SK-N-DZ (cell line): ENCODE data around the gene FFAR3.

Experiments used
- DNase-seq: peaks from one replicate; pipeline ENCODE4 v3.0.0-alpha.2; 2015; ENCODE audit warnings: low spot score

The FFAR3 gene

DNA sequence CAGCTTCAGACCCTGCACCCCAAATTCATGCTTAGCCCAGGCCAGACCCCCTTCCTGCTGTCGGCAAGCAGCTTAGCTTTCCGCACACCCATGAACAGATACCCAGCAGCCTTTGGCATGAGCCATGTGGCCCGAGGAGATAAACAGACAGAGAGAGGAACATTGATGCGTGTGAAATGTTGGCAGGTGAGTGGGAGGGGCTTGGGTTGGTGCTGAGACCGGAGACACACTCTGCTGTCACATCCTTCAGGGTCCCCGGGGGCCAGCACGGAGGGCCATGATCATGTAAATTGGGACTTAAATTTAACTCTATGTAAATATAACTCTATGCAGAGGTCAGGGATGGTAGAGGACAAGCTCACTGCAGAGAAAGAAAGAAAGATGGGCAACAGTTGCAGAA, 27.8 kb upstream of the FFAR3 start:
- DNase-seq: no peak

DNA sequence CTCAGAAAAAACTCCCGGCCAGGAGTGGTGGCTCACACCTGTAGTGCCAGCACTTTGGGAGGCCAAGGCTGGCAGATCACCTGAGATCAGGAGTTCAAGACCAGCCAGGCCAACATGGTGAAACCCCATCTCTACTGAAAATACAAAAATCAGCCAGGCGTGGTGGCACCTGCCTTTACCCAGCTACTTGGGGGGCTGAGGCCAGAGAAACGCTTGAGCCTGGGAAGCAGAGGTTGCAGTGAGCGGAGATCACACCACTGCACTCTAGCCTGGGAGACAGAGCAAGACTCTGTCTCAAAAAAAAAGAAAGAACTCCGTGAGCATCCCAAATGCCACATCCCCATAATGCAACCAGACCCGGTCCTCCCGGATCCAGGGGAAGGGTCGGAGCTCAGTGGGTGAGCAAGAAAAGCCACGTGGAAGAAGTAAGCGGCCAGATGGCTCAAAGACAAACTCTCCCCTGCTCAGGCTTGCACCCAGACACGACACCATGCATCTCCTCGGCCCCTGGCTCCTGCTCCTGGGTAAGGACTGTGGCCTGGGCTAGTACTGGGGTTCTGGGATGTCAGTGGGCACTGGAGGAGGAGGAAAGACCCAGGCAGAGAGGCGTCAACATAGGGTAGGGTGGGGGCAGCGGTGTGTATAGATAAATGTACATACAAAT, 26.6 kb upstream of the FFAR3 start:
- DNase-seq: no peak

DNA sequence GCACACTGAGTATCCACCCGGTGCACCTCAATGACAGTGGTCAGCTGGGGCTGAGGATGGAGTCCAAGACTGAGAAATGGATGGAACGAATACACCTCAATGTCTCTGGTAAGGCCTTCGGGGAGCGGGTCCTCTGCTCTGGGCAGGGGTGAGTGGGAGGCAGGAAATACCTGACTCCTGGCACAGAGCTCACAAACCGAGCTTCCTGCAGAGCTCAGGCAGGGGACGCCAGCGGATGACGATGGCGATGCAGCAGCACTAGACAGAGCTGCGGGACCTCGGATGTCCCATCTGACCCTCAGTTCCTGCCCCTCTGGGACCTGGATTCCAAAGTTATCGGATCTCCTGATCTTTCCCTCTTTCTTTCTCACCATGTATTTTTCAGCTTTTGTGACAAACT, 25.4 kb upstream of the FFAR3 start:
- no peak for DNase-seq

DNA sequence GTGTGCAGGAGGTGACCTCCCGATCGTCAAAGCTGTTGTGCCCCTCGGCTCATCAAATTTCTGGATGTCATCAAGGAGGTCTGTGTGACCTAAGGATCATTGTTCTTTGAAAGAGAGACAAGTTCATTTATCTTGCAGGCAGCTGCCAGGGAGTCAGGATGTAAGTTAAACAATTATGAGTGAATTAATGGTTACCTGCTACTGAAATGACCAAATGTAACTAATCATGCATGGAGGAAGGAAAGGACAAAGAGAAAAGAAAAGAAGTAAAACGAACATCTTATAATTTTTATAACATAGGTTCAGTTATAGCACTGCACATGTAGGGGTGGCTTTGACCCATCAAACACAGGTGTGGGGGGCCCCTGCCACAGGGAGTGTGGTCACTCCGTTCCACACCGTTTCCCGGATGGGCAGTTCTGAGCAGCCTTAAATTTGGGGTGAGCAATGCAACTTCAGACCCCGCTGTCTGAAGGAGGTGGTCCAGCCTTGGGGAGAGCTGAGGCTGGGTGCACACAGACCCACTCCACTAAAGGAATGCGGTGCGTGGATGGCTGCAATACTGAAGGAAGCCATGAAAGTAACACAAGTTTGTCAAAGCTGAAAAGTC, 24.0 kb upstream of the FFAR3 start:
- DNase-seq: no peak

DNA sequence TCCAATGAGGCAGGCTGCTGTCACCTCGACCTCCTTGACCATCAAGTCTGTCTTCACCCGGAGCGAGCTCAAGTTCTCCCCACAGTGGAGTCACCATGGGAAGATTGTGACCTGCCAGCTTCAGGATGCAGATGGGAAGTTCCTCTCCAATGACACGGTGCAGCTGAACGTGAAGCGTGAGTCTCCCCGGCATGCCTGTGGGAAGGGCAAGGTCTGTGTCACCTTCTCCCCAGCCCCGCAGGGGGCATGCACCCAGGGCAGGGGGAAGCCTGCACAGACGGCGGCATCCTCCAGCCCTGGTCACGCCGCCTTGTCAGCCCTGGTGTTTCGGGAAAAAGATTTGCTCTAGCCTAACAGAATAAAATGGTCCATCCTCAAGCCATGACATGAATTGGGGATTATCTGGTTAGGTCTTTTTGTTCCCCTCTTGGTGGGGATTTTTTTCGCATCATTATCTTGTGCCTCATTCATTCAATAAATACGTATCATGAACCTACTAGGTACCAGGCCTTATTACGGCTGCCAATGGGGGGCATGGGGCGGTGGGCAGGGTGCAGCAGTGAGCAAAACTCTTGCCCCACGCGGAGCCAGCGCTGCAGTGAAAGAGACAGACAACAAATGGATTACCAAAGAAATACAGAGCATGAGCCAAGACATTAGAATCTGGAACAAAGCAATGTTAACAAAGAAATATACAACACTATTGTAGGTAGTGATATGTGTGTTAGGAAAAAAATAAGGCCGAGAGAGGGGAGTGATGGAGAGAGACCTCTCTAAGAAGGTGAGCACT, 21.9 kb upstream of the FFAR3 start:
- no peak for DNase-seq

DNA sequence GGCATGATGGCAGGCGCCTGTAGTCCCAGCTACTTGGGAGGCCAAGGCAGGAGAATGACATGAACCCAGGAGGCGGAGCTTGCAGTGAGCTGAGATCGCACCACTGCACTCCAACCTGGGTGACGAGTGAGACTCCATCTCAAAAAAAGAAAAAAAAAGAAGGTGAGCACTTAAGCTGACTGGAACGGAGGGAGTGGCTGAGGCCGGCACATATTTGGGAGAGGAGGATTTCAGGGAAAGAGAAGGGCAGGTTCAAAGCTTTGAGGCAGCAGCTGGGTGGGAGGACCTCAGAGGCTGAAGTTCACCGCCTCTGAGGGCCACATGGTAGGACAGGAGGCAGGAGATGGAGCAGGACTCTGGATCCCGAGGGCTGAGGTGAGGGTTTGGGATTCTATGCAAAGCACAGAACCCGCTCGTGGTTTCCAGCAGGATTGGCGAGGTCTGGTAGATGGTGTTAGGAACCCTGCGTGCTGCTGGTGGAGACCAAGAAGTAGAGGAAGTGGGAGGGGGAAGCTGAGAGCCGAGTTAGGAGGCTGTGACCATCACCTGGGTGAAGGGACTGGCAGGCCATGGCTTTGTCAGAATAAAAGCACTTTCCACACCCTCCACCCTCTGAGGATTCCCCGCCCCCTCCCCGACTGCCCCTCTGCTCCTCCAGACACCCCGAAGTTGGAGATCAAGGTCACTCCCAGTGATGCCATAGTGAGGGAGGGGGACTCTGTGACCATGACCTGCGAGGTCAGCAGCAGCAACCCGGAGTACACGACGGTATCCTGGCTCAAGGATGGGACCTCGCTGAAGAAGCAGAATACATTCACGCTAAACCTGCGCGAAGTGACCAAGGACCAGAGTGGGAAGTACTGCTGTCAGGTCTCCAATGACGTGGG, 20.9 kb upstream of the FFAR3 start:
- DNase-seq: no peak

DNA sequence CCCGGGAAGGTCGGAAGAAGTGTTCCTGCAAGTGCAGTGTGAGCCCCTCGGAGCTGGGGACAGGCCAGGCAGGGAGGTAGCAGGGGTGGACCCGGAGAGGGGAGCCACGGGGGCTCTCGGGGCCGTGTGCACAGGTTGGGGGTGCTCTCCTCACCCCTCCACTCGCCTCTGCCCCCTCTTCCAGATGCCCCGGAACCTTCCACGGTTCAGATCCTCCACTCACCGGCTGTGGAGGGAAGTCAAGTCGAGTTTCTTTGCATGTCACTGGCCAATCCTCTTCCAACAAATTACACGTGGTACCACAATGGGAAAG, 20.3 kb upstream of the FFAR3 start:
- no peak for DNase-seq

DNA sequence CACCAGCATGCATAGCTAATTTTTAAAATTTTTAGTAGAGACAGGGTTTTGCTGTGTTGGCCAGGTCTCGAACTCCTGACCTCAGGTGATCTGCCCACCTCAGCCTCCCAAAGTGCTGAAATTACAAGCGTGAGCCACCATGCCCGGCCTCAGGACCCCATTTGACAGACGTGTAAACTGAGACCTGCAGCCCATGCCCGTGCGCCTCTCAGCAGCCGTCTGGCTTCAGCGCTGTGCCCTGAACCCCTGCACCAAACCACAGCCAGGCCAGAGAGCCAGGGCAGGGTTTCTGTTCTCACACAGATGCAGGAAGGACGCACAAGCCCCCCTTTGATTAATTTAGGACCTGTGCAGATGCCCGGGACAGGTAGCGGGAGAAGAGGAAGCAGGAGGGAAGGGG, 17.8 kb upstream of the FFAR3 start:
- DNase-seq: no peak

DNA sequence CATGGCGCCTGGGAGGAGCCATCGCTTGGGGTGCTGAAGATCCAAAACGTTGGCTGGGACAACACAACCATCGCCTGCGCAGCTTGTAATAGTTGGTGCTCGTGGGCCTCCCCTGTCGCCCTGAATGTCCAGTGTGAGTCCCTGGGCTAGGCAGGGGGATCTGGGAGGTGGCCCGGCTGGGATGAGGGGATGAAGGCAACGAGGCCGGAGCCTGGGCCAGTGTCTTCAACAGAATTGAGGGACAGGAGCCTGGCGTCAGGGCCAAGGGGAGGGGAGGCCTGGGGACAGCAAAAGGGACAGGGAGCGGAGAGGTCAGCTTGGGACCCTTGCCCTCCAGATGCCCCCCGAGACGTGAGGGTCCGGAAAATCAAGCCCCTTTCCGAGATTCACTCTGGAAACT, 17.3 kb upstream of the FFAR3 start:
- DNase-seq: no peak

DNA sequence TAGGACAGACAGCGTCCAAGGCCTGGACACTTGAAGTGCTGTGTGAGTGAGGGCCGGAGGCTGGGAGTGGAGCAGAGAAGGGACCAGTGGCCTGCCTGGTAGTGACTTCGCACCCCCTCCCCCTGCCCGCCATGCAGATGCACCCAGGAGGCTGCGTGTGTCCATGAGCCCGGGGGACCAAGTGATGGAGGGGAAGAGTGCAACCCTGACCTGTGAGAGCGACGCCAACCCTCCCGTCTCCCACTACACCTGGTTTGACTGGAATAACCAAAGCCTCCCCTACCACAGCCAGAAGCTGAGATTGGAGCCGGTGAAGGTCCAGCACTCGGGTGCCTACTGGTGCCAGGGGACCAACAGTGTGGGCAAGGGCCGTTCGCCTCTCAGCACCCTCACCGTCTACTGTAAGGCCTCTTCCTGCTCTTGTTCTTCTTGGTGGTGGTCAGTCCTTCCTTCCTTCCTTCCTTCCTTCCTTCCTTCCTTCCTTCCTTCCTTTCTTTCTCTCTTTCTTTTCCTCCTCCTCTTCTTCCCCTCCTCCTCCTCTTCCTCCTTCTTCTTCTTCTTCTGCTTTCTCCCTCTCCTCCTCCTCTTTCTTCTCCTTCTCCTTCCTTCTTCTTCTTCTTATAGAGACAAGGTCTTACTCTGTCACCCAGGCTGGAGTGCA, 16.6 kb upstream of the FFAR3 start:
- DNase-seq: no peak

DNA sequence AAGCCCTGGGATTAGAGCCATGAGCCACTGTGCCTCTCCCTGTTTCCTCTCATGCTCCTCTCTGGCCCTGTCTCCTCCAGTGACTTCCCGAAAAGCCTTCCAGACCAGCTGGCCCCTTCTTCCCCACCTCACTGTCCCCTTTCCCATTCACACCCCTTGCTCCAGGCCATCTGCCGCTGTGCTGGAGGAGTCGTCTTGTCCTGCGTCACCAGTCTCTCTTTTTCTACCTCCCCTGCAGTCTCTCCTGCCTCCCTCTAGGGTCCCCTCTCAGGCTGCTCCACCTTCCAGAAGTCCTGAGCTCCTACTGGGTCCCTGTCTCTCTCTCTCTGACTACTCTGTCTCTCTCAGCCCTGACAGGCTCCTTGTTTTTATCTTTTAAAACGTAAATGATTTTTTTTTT, 15.8 kb upstream of the FFAR3 start:
- peak; percentile 12 for DNase-seq

DNA sequence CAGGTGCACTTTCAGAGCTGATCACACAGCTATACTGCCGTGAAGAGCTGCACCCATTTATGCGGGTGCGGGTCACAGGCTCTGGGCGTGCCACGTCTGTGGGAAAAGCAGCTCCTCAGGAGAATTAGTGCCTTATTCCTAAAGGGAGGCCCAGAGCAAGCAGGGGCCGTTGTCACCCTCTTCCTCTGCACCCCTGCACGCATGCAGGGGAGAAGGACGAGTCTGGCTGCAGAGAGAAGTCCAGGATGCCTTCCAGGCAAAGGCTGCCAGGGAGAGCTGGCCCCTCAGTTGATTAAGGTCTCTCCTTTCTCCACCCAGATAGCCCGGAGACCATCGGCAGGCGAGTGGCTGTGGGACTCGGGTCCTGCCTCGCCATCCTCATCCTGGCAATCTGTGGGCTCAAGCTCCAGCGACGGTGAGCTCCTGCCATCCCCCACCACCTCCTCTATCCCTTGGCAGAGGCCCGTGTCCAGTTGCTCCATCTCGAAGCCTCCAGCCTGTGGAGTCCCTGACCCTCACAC, 13.7 kb upstream of the FFAR3 start:
- DNase-seq: no peak

DNA sequence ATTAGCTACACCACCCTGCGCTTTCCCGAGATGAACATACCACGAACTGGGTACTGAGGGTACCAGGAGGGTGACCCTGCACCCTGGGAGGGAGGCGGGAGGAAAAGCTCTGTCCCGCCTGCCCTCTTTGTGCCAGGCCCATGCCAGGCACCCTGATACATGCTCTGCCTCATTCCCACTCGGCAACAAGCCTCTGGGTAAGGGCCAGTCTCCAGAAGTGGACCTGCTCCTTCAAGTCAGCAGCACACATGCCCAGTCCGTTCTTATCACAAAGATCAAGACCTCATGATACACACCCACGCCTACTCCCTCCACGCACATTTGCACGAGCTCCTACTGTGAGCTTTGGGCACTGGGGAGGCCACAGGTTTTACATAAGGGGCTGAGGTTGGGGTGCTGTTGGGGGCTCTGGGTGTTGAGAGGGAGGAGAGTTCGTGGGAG, 12.6 kb upstream of the FFAR3 start:
- DNase-seq: no peak

DNA sequence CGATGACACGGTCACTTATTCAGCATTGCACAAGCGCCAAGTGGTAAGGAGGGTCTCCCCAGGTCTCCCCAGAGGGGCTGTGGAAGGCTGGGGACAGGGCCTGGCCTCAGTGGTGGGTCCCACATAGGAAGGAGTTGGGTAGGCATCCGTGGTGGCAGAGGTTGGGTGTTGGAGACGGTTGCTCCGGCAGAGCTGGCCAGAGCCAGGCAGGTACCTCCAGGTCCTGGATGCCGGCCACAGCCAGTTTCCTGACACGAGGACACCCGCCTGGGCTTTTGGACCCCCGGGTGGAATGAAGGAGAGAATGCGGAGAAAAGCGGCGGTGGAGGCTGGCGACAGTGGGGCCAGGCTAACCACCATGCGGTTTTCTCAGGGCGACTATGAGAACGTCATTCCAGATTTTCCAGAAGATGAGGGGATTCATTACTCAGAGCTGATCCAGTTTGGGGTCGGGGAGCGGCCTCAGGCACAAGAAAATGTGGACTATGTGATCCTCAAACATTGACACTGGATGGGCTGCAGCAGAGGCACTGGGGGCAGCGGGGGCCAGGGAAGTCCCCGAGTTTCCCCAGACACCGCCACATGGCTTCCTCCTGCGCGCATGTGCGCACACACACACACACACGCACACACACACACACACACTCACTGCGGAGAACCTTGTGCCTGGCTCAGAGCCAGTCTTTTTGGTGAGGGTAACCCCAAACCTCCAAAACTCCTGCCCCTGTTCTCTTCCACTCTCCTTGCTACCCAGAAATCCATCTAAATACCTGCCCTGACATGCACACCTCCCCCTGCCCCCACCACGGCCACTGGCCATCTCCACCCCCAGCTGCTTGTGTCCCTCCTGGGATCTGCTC, 11.8 kb upstream of the FFAR3 start:
- DNase-seq: no peak

DNA sequence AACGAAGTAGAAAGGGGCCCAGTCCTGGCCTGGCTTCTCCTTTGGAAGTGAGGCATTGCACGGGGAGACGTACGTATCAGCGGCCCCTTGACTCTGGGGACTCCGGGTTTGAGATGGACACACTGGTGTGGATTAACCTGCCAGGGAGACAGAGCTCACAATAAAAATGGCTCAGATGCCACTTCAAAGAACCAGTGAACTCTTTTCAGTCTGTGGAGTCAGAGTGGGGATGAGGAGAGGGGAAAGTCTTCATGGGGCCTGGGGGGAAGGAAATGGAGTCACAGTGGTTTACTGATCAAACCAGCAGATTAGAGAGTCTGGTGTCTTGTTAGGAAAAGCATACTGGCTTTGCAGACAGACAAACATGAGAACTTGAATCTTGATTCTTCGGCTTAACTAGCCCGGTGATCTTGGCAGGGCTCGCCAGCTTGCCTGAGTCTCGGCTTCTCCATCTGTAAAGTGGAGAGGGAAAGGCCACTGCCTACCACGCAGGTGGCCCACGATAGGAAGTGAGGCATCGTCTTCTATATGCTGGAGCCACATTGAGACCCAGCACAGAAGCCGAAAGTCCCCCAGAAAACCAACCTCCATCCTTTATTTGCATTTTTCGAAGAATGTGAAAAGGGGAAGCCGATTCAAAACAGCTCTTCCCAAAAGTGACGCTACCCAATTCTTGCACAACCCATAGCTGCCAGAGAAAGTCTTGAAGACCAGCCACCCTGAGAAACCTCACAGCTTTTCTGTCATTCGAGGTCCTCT, 10.9 kb upstream of the FFAR3 start, which contains the start of gene FFAR1:
Gene FFAR1 (plus strand): TSS at position 732 of the 759 bp plus-strand sequence. CDS start 3,650 bp downstream, outside the sequence.
- no peak for DNase-seq

DNA sequence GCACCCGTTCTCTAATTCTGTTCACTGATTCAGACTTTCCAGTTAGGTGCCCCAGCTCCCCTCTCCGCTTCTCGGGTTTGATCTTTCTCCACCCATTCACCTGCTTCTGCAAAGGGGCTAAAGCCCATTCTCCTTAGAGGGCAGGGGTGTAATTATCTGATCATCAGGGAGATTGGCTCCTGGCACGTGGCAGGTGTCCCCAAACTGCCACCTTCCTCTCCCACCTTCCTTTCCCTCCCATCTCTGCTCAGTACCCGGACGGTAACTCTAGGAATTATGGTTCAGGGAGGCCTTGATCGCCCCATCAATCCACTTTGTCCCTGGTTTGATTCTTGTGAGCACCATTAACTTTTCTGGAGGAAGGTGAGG, 10.3 kb upstream of the FFAR3 start:
- no peak for DNase-seq

DNA sequence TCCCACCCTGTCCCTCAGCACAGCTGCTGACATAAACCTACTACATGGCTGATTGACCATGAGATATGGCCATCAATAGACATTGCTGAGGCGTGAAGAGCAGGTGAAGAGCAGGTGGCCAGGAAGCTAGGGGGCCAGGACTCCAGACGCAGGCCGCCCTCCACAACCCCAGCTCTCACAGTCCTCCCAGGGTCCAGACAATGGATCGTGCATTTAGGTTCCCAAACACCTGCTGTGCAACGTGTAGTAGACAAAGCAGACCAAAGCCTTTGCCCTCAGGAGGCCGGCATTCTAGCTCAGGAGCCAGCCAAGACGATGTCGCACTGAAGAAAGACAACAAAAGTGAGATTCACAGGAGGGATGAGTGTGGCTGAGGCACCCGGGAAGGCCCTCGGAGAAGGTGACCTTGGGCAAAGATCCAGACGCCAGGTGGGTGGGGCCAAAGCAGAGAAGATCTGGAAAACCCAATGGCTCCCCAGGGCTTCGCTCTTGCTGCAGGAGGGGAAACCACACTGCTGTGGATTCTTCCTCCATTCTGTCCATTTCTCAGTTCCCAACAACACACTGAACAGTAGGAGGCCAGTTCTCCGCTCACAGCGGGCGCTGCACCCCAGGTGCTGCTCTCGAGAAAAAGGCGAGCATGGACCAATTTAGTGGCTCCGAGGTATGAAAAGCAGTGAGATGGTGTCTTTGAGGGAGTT, 9.2 kb upstream of the FFAR3 start:
- DNase-seq: no peak

DNA sequence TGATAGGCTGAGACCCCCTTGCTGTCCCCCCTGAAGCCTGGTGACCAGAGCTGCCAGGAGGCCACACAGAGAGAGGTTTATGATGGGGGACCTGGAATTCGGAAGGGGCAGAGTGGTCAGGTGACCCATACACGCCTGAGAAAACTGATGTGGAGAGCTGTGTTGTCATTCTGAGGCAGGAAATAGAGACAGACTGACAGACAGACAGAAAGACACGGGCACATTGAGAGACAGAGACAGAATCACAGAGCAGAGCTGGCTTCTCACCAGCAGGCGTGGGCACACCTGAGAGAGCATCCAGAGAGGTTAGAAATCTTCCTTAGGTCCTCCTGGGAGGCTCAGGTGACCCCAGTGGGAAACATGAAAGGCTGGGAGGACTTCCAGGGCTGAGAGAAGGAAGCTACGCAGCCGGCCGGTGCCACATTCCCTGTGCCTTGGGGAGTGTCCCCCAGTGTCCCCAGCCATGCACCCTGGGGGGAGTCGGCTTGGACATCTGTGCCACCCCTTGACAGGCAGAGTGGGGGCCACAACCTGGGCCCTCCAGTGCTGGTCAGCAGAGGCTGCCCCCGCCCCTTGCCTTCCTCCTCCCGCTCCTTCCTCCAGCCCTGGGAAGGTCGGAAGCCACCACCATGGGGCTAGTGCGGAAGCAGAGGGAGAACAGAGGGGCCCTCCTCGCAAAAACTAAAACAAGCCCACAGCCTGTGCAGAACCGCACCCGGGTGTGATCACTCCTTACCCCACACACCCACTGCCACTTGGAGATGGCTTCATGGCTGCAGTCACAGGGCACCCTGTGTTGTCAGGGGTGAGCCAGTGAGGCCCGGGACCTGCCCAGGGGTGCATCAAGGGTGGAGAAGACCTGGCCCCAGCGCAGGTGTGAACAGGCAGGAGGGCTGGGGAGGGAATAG, 8.4 kb upstream of the FFAR3 start:
- no peak for DNase-seq
